ENCODE data around the gene AQP2.

Gene AQP2

DNA sequence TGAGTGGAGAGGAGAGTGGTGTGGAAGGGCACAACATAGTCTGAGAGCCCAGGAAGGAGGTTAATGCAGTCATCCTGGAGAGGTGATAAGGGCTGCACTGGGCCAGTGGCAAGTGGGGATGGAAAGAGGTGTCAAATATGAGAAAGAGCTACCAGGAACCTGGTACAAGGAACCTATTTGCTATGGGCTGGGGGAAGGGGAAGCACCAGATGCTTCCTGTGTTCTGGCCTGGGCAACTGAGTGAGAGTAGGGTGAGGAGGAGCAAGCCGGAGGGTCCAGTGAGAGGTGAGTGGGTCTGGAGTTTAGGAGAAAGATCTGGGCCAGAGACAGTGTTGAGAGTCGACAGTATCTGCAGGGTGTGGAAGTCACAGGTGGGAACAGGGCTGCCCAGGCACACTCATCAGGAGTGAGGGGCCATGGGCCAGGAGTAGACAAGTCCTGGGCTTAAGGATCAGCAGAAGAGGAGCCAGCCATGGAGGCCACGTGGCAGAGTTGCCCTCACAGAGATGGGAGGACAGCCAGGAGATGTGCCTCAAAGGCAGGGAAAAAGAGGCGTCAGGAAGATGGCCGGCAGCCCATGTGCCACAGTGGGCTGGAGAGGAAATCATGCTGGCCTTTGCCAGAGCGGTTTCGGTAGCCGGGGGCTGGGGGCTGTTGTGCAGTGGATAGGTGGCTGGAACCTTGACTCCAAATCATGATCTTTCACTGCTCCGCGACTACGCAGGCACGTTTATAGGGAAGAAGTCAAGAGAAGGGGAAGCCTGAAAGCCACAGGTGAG, 19.3 kb downstream of the AQP2 start:
- Histone ChIP-seq H3K14ac (ENCODE audit: low read length) (no peak overlapping the region), H4K12ac (ENCODE audit: low read depth, low read length) (no peak overlapping the region), H3K18ac (ENCODE audit: low read length) (no peak overlapping the region), H3K27ac (ENCODE audit: low read depth, low read length) (no peak overlapping the region), H2BK120ac (ENCODE audit: insufficient read depth, low read length, poor library complexity) (no peak overlapping the region), H3K4me3 (ENCODE audit: low read depth, low read length) (no peak overlapping the region), H3K4me1 (ENCODE audit: control insufficient read depth in 1 of 2, insufficient read depth in 2 of 2, low read length in 2 of 2) (peaks cover 3 to 7% of the 10 kb centered on the region in 2 experiments), H3K27me3 (ENCODE audit: insufficient read depth, low read length) (no peaks in the 10 kb centered on the region), H3K4me2 (ENCODE audit: low read length) (no peak overlapping the region), H3K79me1 (ENCODE audit: low read length) (no peaks in the 10 kb centered on the region), H4K8ac (ENCODE audit: low read depth, low read length) (no peak overlapping the region), H2AFZ (ENCODE audit: insufficient read depth, low read length, poor library complexity) (no peak overlapping the region), H3K36me3 (ENCODE audit: control insufficient read depth in 1 of 2, insufficient read depth in 2 of 2, low read length in 2 of 2) (no peaks in the 10 kb centered on the region), H3K4ac (ENCODE audit: low read depth, low read length) (no peak overlapping the region), H3K9me3 (ENCODE audit: insufficient read depth, low read depth, low read length) (peaks cover 4% of the 10 kb centered on the region), H2BK12ac (ENCODE audit: low read length) (no peak overlapping the region), H3K23ac (ENCODE audit: low read length) (no peak overlapping the region), H3K9ac (ENCODE audit: low read length) (no peak overlapping the region), H4K91ac (ENCODE audit: low read depth, low read length) (no peak overlapping the region), H3K79me2 (ENCODE audit: control insufficient read depth, insufficient read depth, low read length, poor library complexity) (no peaks in the 10 kb centered on the region), H2BK5ac (ENCODE audit: low read depth, low read length, poor library complexity) (no peak overlapping the region), H2AK5ac (ENCODE audit: low read length) (no peak overlapping the region)
- DNase-seq: no peak
- WGBS (ENCODE audit: extremely low coverage, insufficient coverage, insufficient read length): no CpG with 5 or more reads among the region's 12 CpGs

DNA sequence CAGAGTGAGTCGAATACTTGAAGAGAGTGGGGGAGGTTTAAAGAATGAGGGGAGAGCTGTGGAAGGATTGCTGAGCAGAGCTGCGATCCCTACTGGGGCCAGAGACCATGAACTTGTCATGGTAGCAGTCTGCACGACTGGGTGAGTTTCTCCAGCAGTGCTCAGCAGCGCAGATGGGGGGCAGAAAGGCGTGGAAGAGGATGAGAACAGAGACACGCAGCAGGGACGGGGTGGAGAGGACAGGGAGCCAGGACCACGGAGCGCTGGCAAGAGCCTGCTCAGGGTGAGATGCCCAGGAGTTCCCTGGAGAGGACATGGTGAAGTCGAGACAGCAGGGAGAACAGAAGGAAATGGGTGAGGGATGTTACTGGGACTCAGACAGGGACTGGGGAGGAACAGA, 20.1 kb downstream of the AQP2 start:
- no CpG with 5 or more reads among the region's 10 CpGs for WGBS (ENCODE audit: extremely low coverage, insufficient coverage, insufficient read length)
- Histone ChIP-seq H3K79me1 (ENCODE audit: low read length) (no peaks in the 10 kb centered on the region), H2BK12ac (ENCODE audit: low read length) (no peak overlapping the region), H3K9ac (ENCODE audit: low read length) (no peak overlapping the region), H3K4me2 (ENCODE audit: low read length) (no peak overlapping the region), H2BK120ac (ENCODE audit: insufficient read depth, low read length, poor library complexity) (no peak overlapping the region), H2BK5ac (ENCODE audit: low read depth, low read length, poor library complexity) (no peak overlapping the region), H2AK5ac (ENCODE audit: low read length) (no peak overlapping the region), H2AFZ (ENCODE audit: insufficient read depth, low read length, poor library complexity) (no peak overlapping the region), H3K79me2 (ENCODE audit: control insufficient read depth, insufficient read depth, low read length, poor library complexity) (no peaks in the 10 kb centered on the region), H3K4me1 (ENCODE audit: control insufficient read depth in 1 of 2, insufficient read depth in 2 of 2, low read length in 2 of 2) (peaks cover 3 to 7% of the 10 kb centered on the region in 2 experiments), H3K18ac (ENCODE audit: low read length) (no peak overlapping the region), H3K4ac (ENCODE audit: low read depth, low read length) (no peak overlapping the region), H3K27me3 (ENCODE audit: insufficient read depth, low read length) (no peaks in the 10 kb centered on the region), H4K8ac (ENCODE audit: low read depth, low read length) (no peak overlapping the region), H3K14ac (ENCODE audit: low read length) (no peak overlapping the region), H3K27ac (ENCODE audit: low read depth, low read length) (no peak overlapping the region), H3K36me3 (ENCODE audit: control insufficient read depth in 1 of 2, insufficient read depth in 2 of 2, low read length in 2 of 2) (no peaks in the 10 kb centered on the region), H4K91ac (ENCODE audit: low read depth, low read length) (no peak overlapping the region), H3K4me3 (ENCODE audit: low read depth, low read length) (no peak overlapping the region), H3K9me3 (ENCODE audit: insufficient read depth, low read depth, low read length) (peaks cover 4% of the 10 kb centered on the region), H4K12ac (ENCODE audit: low read depth, low read length) (no peak overlapping the region), H3K23ac (ENCODE audit: low read length) (no peak overlapping the region)
- no peak for DNase-seq

- Histone ChIP-seq H3K79me2 (ENCODE audit: control insufficient read depth, insufficient read depth, low read length, poor library complexity) (no peaks in the 10 kb centered on the region), H3K23ac (ENCODE audit: low read length) (no peak overlapping the region), H4K91ac (ENCODE audit: low read depth, low read length) (no peak overlapping the region), H3K4me2 (ENCODE audit: low read length) (no peak overlapping the region), H3K27me3 (ENCODE audit: insufficient read depth, low read length) (no peaks in the 10 kb centered on the region), H3K4me1 (ENCODE audit: control insufficient read depth in 1 of 2, insufficient read depth in 2 of 2, low read length in 2 of 2) (peaks cover 3 to 7% of the 10 kb centered on the region in 2 experiments), H2AFZ (ENCODE audit: insufficient read depth, low read length, poor library complexity) (no peak overlapping the region), H2BK5ac (ENCODE audit: low read depth, low read length, poor library complexity) (no peak overlapping the region), H3K18ac (ENCODE audit: low read length) (no peak overlapping the region), H3K14ac (ENCODE audit: low read length) (no peak overlapping the region), H2BK12ac (ENCODE audit: low read length) (no peak overlapping the region), H4K12ac (ENCODE audit: low read depth, low read length) (no peak overlapping the region), H2AK5ac (ENCODE audit: low read length) (no peak overlapping the region), H3K27ac (ENCODE audit: low read depth, low read length) (no peak overlapping the region), H3K79me1 (ENCODE audit: low read length) (no peaks in the 10 kb centered on the region), H3K9ac (ENCODE audit: low read length) (no peak overlapping the region), H3K9me3 (ENCODE audit: insufficient read depth, low read depth, low read length) (peaks cover 4% of the 10 kb centered on the region), H2BK120ac (ENCODE audit: insufficient read depth, low read length, poor library complexity) (no peak overlapping the region), H3K4me3 (ENCODE audit: low read depth, low read length) (no peak overlapping the region), H3K36me3 (ENCODE audit: control insufficient read depth in 1 of 2, insufficient read depth in 2 of 2, low read length in 2 of 2) (no peaks in the 10 kb centered on the region), H3K4ac (ENCODE audit: low read depth, low read length) (no peak overlapping the region), H4K8ac (ENCODE audit: low read depth, low read length) (no peak overlapping the region)
- no peak for DNase-seq
- WGBS (ENCODE audit: extremely low coverage, insufficient coverage, insufficient read length): no CpG with 5 or more reads among the region's 6 CpGs
Measured at GRCh38 chr12:49971141-49971540, 20.6 kb downstream of the AQP2 start.

GRCh38 chr12:49972129-49972528, 21.6 kb downstream of the AQP2 start:
- no peak for DNase-seq
- Histone ChIP-seq H2BK120ac (ENCODE audit: insufficient read depth, low read length, poor library complexity) (no peak overlapping the region), H3K4me2 (ENCODE audit: low read length) (no peak overlapping the region), H3K79me2 (ENCODE audit: control insufficient read depth, insufficient read depth, low read length, poor library complexity) (no peaks in the 10 kb centered on the region), H3K79me1 (ENCODE audit: low read length) (no peaks in the 10 kb centered on the region), H2AK5ac (ENCODE audit: low read length) (no peak overlapping the region), H3K4ac (ENCODE audit: low read depth, low read length) (no peak overlapping the region), H4K8ac (ENCODE audit: low read depth, low read length) (no peak overlapping the region), H3K27me3 (ENCODE audit: insufficient read depth, low read length) (no peaks in the 10 kb centered on the region), H3K9me3 (ENCODE audit: insufficient read depth, low read depth, low read length) (peaks cover 4% of the 10 kb centered on the region), H3K14ac (ENCODE audit: low read length) (no peak overlapping the region), H3K9ac (ENCODE audit: low read length) (no peak overlapping the region), H3K36me3 (ENCODE audit: control insufficient read depth in 1 of 2, insufficient read depth in 2 of 2, low read length in 2 of 2) (no peaks in the 10 kb centered on the region), H2BK12ac (ENCODE audit: low read length) (no peak overlapping the region), H2BK5ac (ENCODE audit: low read depth, low read length, poor library complexity) (no peak overlapping the region), H3K27ac (ENCODE audit: low read depth, low read length) (no peak overlapping the region), H2AFZ (ENCODE audit: insufficient read depth, low read length, poor library complexity) (no peak overlapping the region), H3K18ac (ENCODE audit: low read length) (no peak overlapping the region), H3K23ac (ENCODE audit: low read length) (no peak overlapping the region), H3K4me1 (ENCODE audit: control insufficient read depth in 1 of 2, insufficient read depth in 2 of 2, low read length in 2 of 2) (peaks cover 2 to 7% of the 10 kb centered on the region in 2 experiments), H4K12ac (ENCODE audit: low read depth, low read length) (no peak overlapping the region), H3K4me3 (ENCODE audit: low read depth, low read length) (no peak overlapping the region), H4K91ac (ENCODE audit: low read depth, low read length) (no peak overlapping the region)
- no CpG with 5 or more reads among the region's 9 CpGs for WGBS (ENCODE audit: extremely low coverage, insufficient coverage, insufficient read length)

Data from trophoblast cell (in vitro differentiated cells and primary cell).